Measurements from ENCODE around the gene BHLHA9.
"Not testable (repeated sequence)": the region's sequence is repeated elsewhere in the genome, so short reads cannot be mapped to it uniquely, and the experiment has no call there.

BHLHA9 gene

DNA sequence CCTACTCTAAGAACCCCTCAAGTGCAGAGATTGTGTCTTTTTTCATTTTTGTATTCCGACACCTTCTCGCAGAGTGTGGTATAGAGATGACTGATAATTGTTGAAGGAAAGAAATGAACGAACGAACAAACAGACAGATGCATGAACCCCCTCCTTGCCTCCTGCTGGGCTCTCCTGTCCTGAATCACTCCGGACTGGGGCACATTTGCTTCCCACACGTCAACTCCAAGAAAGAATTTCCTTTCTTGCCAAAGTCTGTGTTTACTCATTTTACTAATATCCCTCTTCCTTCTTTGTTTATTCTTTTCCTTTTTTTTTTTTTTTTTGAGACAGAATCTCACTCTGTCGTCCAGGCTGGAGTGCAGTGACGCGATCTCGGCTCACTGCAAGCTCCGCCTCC, 37.5 kb upstream of the BHLHA9 start:
- ATAC-seq (ENCODE audit: insufficient read depth, low read depth) = no peak
- H3K9ac ChIP-seq (ENCODE audit: low read depth, low read length) = no peak overlapping the region

DNA sequence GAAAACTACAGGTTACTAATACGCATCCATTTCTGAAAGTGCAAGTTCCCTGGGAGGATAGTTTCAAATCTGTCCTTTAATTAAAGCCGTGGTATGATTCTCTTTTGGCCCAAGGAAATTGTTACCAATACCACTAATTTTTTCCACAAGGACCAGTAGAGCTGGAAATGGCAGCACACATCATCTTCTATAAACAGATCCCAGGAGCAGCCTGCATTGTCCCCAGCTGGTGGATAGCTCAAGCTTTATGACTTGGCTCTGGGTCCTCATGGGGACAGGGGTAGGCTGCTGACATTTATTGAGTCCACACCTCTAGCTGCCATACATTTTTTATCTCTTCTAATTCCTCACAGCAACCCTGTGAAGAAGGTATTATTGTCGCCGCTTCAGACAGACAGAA, 35.8 kb upstream of the BHLHA9 start:
- Histone ChIP-seq H3K4me1 (ENCODE audit: insufficient read depth, low read length) (peaks cover 3% of the 10 kb centered on the region), H4K20me1 (ENCODE audit: insufficient read depth, low read length) (no peaks in the 10 kb centered on the region), H3K9ac (ENCODE audit: low read depth, low read length) (no peak overlapping the region), H3K4me3 (ENCODE audit: low read depth in 1 of 2, low read length in 2 of 2) (no peak overlapping the region), H3K27me3 (ENCODE audit: insufficient read depth, low read length, poor library complexity) (no peaks in the 10 kb centered on the region), H2AFZ (ENCODE audit: low read depth, low read length) (no peak overlapping the region), H3K27ac (ENCODE audit: low read length) (no peak overlapping the region), H3K79me2 (ENCODE audit: insufficient read depth, low read length) (no peaks in the 10 kb centered on the region), H3K9me3 (ENCODE audit: insufficient read depth, low read length, severe bottlenecking) (no peaks in the 10 kb centered on the region), H3K4me2 (ENCODE audit: insufficient read depth, low read length) (no peak overlapping the region), H3K36me3 (ENCODE audit: insufficient read depth, low read length) (no peaks in the 10 kb centered on the region)
- ATAC-seq (ENCODE audit: insufficient read depth, low read depth) (no peak), DNase-seq (no peak)
- TF ChIP-seq, protein P1, sequence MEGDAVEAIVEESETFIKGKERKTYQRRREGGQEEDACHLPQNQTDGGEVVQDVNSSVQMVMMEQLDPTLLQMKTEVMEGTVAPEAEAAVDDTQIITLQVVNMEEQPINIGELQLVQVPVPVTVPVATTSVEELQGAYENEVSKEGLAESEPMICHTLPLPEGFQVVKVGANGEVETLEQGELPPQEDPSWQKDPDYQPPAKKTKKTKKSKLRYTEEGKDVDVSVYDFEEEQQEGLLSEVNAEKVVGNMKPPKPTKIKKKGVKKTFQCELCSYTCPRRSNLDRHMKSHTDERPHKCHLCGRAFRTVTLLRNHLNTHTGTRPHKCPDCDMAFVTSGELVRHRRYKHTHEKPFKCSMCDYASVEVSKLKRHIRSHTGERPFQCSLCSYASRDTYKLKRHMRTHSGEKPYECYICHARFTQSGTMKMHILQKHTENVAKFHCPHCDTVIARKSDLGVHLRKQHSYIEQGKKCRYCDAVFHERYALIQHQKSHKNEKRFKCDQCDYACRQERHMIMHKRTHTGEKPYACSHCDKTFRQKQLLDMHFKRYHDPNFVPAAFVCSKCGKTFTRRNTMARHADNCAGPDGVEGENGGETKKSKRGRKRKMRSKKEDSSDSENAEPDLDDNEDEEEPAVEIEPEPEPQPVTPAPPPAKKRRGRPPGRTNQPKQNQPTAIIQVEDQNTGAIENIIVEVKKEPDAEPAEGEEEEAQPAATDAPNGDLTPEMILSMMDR (IDR thresholded peaks at IDR 0.05; ENCODE audit: borderline replicate concordance, extremely low read depth, low read length, poor library complexity, severe bottlenecking) = no peak
- TF ChIP-seq EZH2 (IDR thresholded peaks at IDR 0.05; ENCODE audit: borderline replicate concordance, low read depth, low read length, severe bottlenecking) = no peak

More for the DNA sequence above, 37.5 kb upstream of the BHLHA9 start:
- H3K4me2 ChIP-seq (ENCODE audit: insufficient read depth, low read length) = no peak overlapping the region
- DNase-seq = no peak
- H3K79me2 ChIP-seq (ENCODE audit: insufficient read depth, low read length) = no peaks in the 10 kb centered on the region
- no peaks in the 10 kb centered on the region for H4K20me1 ChIP-seq (ENCODE audit: insufficient read depth, low read length)
- no peaks in the 10 kb centered on the region for H3K9me3 ChIP-seq (ENCODE audit: insufficient read depth, low read length, severe bottlenecking)
- no peak overlapping the region for H2AFZ ChIP-seq (ENCODE audit: low read depth, low read length)
- no peaks in the 10 kb centered on the region for H3K36me3 ChIP-seq (ENCODE audit: insufficient read depth, low read length)
- TF ChIP-seq, protein P1 (IDR thresholded peaks at IDR 0.05; ENCODE audit: borderline replicate concordance, extremely low read depth, low read length, poor library complexity, severe bottlenecking) = no peak
- TF ChIP-seq EZH2 (IDR thresholded peaks at IDR 0.05; ENCODE audit: borderline replicate concordance, low read depth, low read length, severe bottlenecking) = no peak
- H3K27me3 ChIP-seq (ENCODE audit: insufficient read depth, low read length, poor library complexity) = no peaks in the 10 kb centered on the region
- no peaks in the 10 kb centered on the region for H3K4me1 ChIP-seq (ENCODE audit: insufficient read depth, low read length)
- no peak overlapping the region for H3K27ac ChIP-seq (ENCODE audit: low read length)
- H3K4me3 ChIP-seq (ENCODE audit: low read depth in 1 of 2, low read length in 2 of 2) = no peak overlapping the region

DNA sequence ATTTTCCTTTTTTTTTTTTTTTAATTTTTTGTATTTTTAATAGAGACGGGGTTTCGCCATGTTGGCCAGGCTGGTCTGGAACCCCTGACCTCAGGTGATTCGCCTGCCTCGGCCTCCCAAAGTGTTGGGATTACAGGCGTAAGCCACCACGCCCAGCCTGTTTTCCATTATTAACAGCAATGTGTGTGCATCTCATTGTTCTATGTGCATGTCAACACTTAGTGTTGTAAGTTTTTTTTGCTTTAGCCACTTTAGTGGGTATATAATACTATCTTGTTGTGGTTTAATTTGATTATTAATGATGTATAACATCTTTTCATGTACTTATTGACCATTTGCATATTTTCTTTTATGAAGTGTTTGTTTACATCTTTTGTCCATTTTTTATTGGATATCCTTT, 32.8 kb upstream of the BHLHA9 start:
- no peak overlapping the region for H3K27ac ChIP-seq (ENCODE audit: low read length)
- no peak overlapping the region for H2AFZ ChIP-seq (ENCODE audit: low read depth, low read length)
- no peaks in the 10 kb centered on the region for H4K20me1 ChIP-seq (ENCODE audit: insufficient read depth, low read length)
- DNase-seq (no peak), ATAC-seq (ENCODE audit: insufficient read depth, low read depth) (no peak)
- H3K36me3 ChIP-seq (ENCODE audit: insufficient read depth, low read length) = no peaks in the 10 kb centered on the region
- TF ChIP-seq, protein P1 (IDR thresholded peaks at IDR 0.05; ENCODE audit: borderline replicate concordance, extremely low read depth, low read length, poor library complexity, severe bottlenecking) = no peak
- TF ChIP-seq EZH2 (IDR thresholded peaks at IDR 0.05; ENCODE audit: borderline replicate concordance, low read depth, low read length, severe bottlenecking) = no peak
- no peaks in the 10 kb centered on the region for H3K79me2 ChIP-seq (ENCODE audit: insufficient read depth, low read length)
- no peak overlapping the region for H3K9ac ChIP-seq (ENCODE audit: low read depth, low read length)
- H3K9me3 ChIP-seq (ENCODE audit: insufficient read depth, low read length, severe bottlenecking) = no peaks in the 10 kb centered on the region
- H3K4me2 ChIP-seq (ENCODE audit: insufficient read depth, low read length) = no peak overlapping the region
- H3K4me1 ChIP-seq (ENCODE audit: insufficient read depth, low read length) = peaks cover 3% of the 10 kb centered on the region
- peaks cover 2% of the 10 kb centered on the region for H3K27me3 ChIP-seq (ENCODE audit: insufficient read depth, low read length, poor library complexity)
- no peak overlapping the region for H3K4me3 ChIP-seq (ENCODE audit: low read depth in 1 of 2, low read length in 2 of 2)

DNA sequence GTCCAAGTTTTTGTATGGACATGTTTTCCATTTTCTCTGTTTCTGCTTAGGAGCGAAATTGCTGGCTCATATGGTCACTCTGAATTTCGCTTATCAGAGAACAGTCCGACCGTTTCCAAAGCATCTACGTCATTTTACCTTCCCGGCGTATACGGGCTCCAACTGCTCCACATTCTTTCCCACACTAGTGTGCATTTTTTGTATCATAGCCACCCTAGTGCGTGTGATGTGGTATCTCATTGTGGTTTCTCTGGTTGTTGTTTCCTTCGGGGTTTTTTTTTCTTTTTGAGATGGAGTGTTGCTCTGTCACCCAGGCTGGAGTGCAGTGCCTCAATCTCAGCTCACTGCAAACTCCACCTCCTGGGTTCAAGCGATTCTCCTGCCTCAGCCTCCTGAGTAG, 31.0 kb upstream of the BHLHA9 start:
- H3K36me3 ChIP-seq (ENCODE audit: insufficient read depth, low read length) = no peaks in the 10 kb centered on the region
- H3K4me3 ChIP-seq (ENCODE audit: low read depth in 1 of 2, low read length in 2 of 2) = no peak overlapping the region
- TF ChIP-seq, protein P1 (IDR thresholded peaks at IDR 0.05; ENCODE audit: borderline replicate concordance, extremely low read depth, low read length, poor library complexity, severe bottlenecking) = no peak
- TF ChIP-seq EZH2 (IDR thresholded peaks at IDR 0.05; ENCODE audit: borderline replicate concordance, low read depth, low read length, severe bottlenecking) = no peak
- peak; percentile 36 for DNase-seq
- H2AFZ ChIP-seq (ENCODE audit: low read depth, low read length) = no peak overlapping the region
- peaks cover 2% of the 10 kb centered on the region for H3K27me3 ChIP-seq (ENCODE audit: insufficient read depth, low read length, poor library complexity)
- H3K9ac ChIP-seq (ENCODE audit: low read depth, low read length) = no peak overlapping the region
- peak; percentile 58; the same call in 2 of the 3 replicates for ATAC-seq (ENCODE audit: insufficient read depth, low read depth)
- H3K4me1 ChIP-seq (ENCODE audit: insufficient read depth, low read length) = peaks cover 3% of the 10 kb centered on the region
- H3K79me2 ChIP-seq (ENCODE audit: insufficient read depth, low read length) = no peaks in the 10 kb centered on the region
- H3K9me3 ChIP-seq (ENCODE audit: insufficient read depth, low read length, severe bottlenecking) = no peaks in the 10 kb centered on the region
- no peak overlapping the region for H3K4me2 ChIP-seq (ENCODE audit: insufficient read depth, low read length)
- H3K27ac ChIP-seq (ENCODE audit: low read length) = no peak overlapping the region
- no peaks in the 10 kb centered on the region for H4K20me1 ChIP-seq (ENCODE audit: insufficient read depth, low read length)

DNA sequence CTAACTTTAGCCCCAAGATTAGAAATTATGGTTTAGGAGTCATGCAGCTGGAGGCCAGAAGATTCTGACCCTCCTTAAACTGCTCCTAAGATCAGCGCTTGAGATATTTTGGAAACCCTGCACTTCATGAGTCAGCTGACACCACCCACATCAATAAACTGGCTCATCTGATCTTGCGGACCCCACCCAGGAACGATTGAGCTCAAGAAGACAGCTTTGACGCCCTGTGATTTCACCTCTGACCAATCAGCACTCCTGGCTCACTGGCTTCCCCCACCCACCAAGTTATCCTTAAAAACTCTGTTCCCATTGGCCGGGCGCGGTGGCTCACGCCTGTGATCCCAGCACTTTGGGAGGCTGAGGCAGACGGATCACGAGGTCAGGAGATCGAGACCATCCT, 29.8 kb upstream of the BHLHA9 start:
- H3K79me2 ChIP-seq (ENCODE audit: insufficient read depth, low read length); ATAC-seq (ENCODE audit: insufficient read depth, low read depth); H3K27me3 ChIP-seq (ENCODE audit: insufficient read depth, low read length, poor library complexity); DNase-seq; H3K27ac ChIP-seq (ENCODE audit: low read length); H3K9me3 ChIP-seq (ENCODE audit: insufficient read depth, low read length, severe bottlenecking); H3K4me3 ChIP-seq (ENCODE audit: low read depth in 1 of 2, low read length in 2 of 2); H3K9ac ChIP-seq (ENCODE audit: low read depth, low read length); H3K36me3 ChIP-seq (ENCODE audit: insufficient read depth, low read length); H3K4me1 ChIP-seq (ENCODE audit: insufficient read depth, low read length); H2AFZ ChIP-seq (ENCODE audit: low read depth, low read length); H3K4me2 ChIP-seq (ENCODE audit: insufficient read depth, low read length); H4K20me1 ChIP-seq (ENCODE audit: insufficient read depth, low read length): not testable (repeated sequence)
